GM12892 (cell line): ENCODE measurements around the gene IDS.

Experiments used
- POLR2A ChIP-seq: IDR thresholded peaks from 2 replicates; pipeline ENCODE4 v1.6.1; 2011; ENCODE audit warnings: low read depth, low read length, control low read depth
- POLR2AphosphoS5 ChIP-seq: IDR thresholded peaks from 2 replicates; pipeline ENCODE4 v1.6.1; 2011; ENCODE audit warnings: low read depth, low read length, control low read depth

- no peak for TF ChIP-seq POLR2A
- TF ChIP-seq POLR2AphosphoS5: no peak
Measured at GRCh38 chrX:149493567-149494562, 11.2 kb downstream of the IDS start.
